SK-N-SH (cell line): ENCODE results near the gene XPOT. TPM values are rescaled to one million over a fixed set of nuclear protein-coding genes. Genes with fewer than 3 reads are reported as not detected.
"Not testable (repeated sequence)": the region's sequence is repeated elsewhere in the genome, so short reads cannot be mapped to it uniquely, and the experiment has no call there.

Experiments
- CTCF ChIA-PET: fragments of 300-600, 350-600 bp; formaldehyde crosslinking; extraction: SDS; loops from one replicate; lab custom pipeline; 2021; lab: Yijun Ruan, JAX
- POLR2A ChIA-PET: fragments of 350-600 bp; sonication (Branson Sonifier 250); formaldehyde crosslinking; extraction: SDS; loops from one replicate; lab custom pipeline; 2020; ENCODE audit warnings: antibody characterized with exemption, inconsistent platforms; lab: Yijun Ruan, JAX
- DNase-seq: peaks from one replicate; pipeline ENCODE4 v3.0.0; 2012
- H2AFZ ChIP-seq: fragments of 200-600 bp; sonication (generic); 2 replicates; pipeline ENCODE4 v1.8.1; 2016; ENCODE audit warnings: antibody characterized with exemption, mild to moderate bottlenecking, low read depth
- H3F3A ChIP-seq: fragments of 200-600 bp; sonication (generic); replicated peaks from 2 replicates; pipeline ENCODE3; 2016; ENCODE audit warnings: antibody characterized with exemption, mild to moderate bottlenecking; ENCODE audit not compliant: insufficient read depth
- H3K27ac ChIP-seq, 2 experiments: fragments of 200-500 bp in 1 of 2; fragments of 200-600 bp in 1 of 2; sonication (Bioruptor generic) in 1 of 2; sonication (generic), shearing (Covaris generic) in 1 of 2; 2 replicates each; pipeline versions ENCODE4 v1.5.1 to v1.6.1; 2014 to 2016; ENCODE audit warnings: low read depth in 2 of 2, inconsistent platforms in 1 of 2, low read length in 1 of 2, mild to moderate bottlenecking in 1 of 2, mixed read lengths in 1 of 2
- H3K27me3 ChIP-seq: fragments of 200-600 bp; sonication (generic), shearing (Covaris generic); 2 replicates; pipeline ENCODE4 v1.6.1; 2016; ENCODE audit warnings: mixed run types; ENCODE audit not compliant: insufficient read depth
- H3K36me3 ChIP-seq, 2 experiments: fragments of 200-500 bp in 1 of 2; fragments of 200-600 bp in 1 of 2; sonication (Bioruptor generic) in 1 of 2; sonication (generic) in 1 of 2; replicated peaks in 1 of 2; 2 replicates each; pipeline versions ENCODE3 to v1.5.1; 2014 to 2016; ENCODE audit warnings: low read length in 1 of 2, mild to moderate bottlenecking in 1 of 2; ENCODE audit not compliant: insufficient read depth in 2 of 2, control insufficient read depth in 1 of 2
- H3K4me1 ChIP-seq, 2 experiments: fragments of 200-500 bp in 1 of 2; fragments of 200-600 bp in 1 of 2; sonication (Bioruptor generic) in 1 of 2; sonication (generic), shearing (Covaris generic) in 1 of 2; 2 replicates each; pipeline versions ENCODE4 v1.5.1 to v1.6.1; 2014 to 2016; ENCODE audit warnings: low read depth in 1 of 2, low read length in 1 of 2, mixed run types in 1 of 2; ENCODE audit not compliant: insufficient read depth in 2 of 2, control insufficient read depth in 1 of 2
- H3K4me2 ChIP-seq: fragments of 200-600 bp; sonication (generic), shearing (Covaris generic); 2 replicates; pipeline ENCODE4 v1.6.1; 2017; ENCODE audit warnings: mixed run types
- H3K4me3 ChIP-seq, 2 experiments: fragments of 200-500 bp in 1 of 2; fragments of 200-600 bp in 1 of 2; sonication (Bioruptor generic) in 1 of 2; sonication (generic), shearing (Covaris generic) in 1 of 2; 2 replicates each; pipeline versions ENCODE4 v1.5.1 to v1.8.1; 2014 to 2016; ENCODE audit warnings: low read depth in 2 of 2, inconsistent platforms in 1 of 2, low read length in 1 of 2, mild to moderate bottlenecking in 1 of 2, mixed read lengths in 1 of 2, moderate library complexity in 1 of 2
- H3K79me2 ChIP-seq: fragments of 200-600 bp; sonication (generic); 2 replicates; pipeline ENCODE4 v1.8.1; 2017; ENCODE audit warnings: mild to moderate bottlenecking; ENCODE audit not compliant: insufficient read depth
- H3K9ac ChIP-seq: fragments of 200-600 bp; sonication (generic); 2 replicates; pipeline ENCODE4 v1.6.1; 2017; ENCODE audit warnings: mixed run types
- H3K9me2 ChIP-seq: fragments of 200-600 bp; sonication (generic); 2 replicates; pipeline ENCODE4 v1.6.1; 2017; ENCODE audit warnings: mixed run types
- H3K9me3 ChIP-seq: fragments of 200-600 bp; sonication (generic); 2 replicates; pipeline ENCODE4 v1.6.1; 2017; ENCODE audit warnings: mixed run types, mild to moderate bottlenecking, moderate library complexity
- H4K20me1 ChIP-seq: fragments of 200-600 bp; sonication (generic); 2 replicates; pipeline ENCODE4 v1.6.1; 2017; ENCODE audit warnings: mild to moderate bottlenecking, mixed run types; ENCODE audit not compliant: insufficient read depth
- CHD2 ChIP-seq: fragments of 150-350 bp; IDR thresholded peaks from 2 replicates; pipeline ENCODE4 v1.6.1; 2018; ENCODE audit warnings: low read length; ENCODE audit not compliant: partially characterized antibody
- GABPA ChIP-seq: IDR thresholded peaks from 2 replicates; pipeline ENCODE4 v1.4.0; 2012; ENCODE audit warnings: low read depth, mild to moderate bottlenecking
- MEF2A ChIP-seq: IDR thresholded peaks from 2 replicates; pipeline ENCODE4 v1.4.0; 2012; ENCODE audit warnings: low read depth, borderline replicate concordance
- RAD21 ChIP-seq: IDR thresholded peaks from 2 replicates; pipeline ENCODE4 v1.6.1; 2012; ENCODE audit warnings: mild to moderate bottlenecking, low read length
- RCOR1 ChIP-seq: fragments of 150-350 bp; IDR thresholded peaks from 2 replicates; pipeline ENCODE4 v1.6.1; 2017; ENCODE audit warnings: antibody characterized with exemption, low read length
- RFX5 ChIP-seq: IDR thresholded peaks from 2 replicates; pipeline ENCODE4 v1.6.1; 2012; ENCODE audit warnings: mild to moderate bottlenecking, improper control_type of control experiment, low read length
- SIN3A ChIP-seq: IDR thresholded peaks from 2 replicates; pipeline ENCODE4 v1.6.1; 2012; ENCODE audit warnings: low read depth, mild to moderate bottlenecking, low read length, moderate library complexity, borderline replicate concordance
- TAF1 ChIP-seq: IDR thresholded peaks from 2 replicates; pipeline ENCODE4 v1.6.1; 2012; ENCODE audit warnings: low read depth, mild to moderate bottlenecking, low read length, moderate library complexity, borderline replicate concordance
- YY1 ChIP-seq: IDR thresholded peaks from 2 replicates; pipeline ENCODE4 v1.4.0; 2012; ENCODE audit warnings: low read depth, mild to moderate bottlenecking
- WGBS: methylation state at CpG from one replicate; pipeline ENCODE4 v1.1.6; 2017; ENCODE audit warnings: low lambda C conversion rate; 5-methylcytosine and 5-hydroxymethylcytosine counted together
- polyA plus RNA-seq, 3 experiments: library from polyadenylated mRNA; depleted of rRNA; stranded (reverse); fragments of >200 nt; gene quantifications; 2 replicates each; pipeline ENCODE4 v1.2.3, GENCODE V29; 2012
- TF ChIP-seq, protein P1 (sequence below): IDR thresholded peaks from 2 replicates; pipeline ENCODE4 v1.4.0; 2012; ENCODE audit warnings: low read depth, borderline replicate concordance
- TF ChIP-seq, protein P2 (sequence below): fragments of 150-350 bp; IDR thresholded peaks from 2 replicates; pipeline ENCODE4 v1.6.1; 2016; ENCODE audit warnings: mild to moderate bottlenecking, low read depth, low read length

The XPOT gene
- polyA plus RNA-seq, 1 of the 3 experiments (the other 2 are of a cell fraction): 25.6 TPM

DNA sequence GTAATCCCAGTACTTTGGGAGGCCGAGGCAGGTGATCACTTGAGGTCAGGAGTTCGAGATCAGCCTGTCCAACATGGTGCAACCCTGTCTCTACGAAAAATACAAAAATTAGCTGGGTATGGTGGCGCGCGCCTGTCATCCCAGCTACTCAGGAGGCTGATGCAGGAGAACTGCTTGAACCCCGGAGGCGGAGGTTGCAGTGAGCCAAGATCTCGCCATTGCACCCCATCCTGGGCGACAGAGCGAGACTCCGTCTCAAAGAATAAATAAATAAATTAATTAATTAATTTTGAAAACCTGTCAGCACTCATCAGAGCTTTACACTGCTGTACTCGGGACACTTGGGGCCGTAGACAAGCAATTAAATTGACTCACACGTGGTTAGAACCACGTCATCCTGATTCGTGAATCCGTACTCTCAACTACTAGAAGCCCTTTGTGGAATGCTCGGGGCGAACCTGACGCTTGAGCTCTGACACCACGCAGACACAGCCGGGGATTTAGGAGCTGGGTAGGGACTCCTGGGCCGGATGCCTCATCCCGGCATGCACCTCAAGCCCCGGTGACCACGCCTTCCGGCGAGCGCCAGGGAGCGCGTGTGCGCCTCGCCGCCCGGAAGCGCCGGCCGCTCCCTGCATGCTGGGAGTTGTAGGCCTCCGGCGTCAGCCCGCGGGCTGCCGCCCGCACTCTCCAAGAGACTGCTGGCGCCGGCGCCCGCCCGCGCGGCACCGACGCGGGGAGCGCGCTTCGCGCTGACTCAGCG, at the start of gene XPOT (continued):
- TF ChIP-seq, protein P1, sequence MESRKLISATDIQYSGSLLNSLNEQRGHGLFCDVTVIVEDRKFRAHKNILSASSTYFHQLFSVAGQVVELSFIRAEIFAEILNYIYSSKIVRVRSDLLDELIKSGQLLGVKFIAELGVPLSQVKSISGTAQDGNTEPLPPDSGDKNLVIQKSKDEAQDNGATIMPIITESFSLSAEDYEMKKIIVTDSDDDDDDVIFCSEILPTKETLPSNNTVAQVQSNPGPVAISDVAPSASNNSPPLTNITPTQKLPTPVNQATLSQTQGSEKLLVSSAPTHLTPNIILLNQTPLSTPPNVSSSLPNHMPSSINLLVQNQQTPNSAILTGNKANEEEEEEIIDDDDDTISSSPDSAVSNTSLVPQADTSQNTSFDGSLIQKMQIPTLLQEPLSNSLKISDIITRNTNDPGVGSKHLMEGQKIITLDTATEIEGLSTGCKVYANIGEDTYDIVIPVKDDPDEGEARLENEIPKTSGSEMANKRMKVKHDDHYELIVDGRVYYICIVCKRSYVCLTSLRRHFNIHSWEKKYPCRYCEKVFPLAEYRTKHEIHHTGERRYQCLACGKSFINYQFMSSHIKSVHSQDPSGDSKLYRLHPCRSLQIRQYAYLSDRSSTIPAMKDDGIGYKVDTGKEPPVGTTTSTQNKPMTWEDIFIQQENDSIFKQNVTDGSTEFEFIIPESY: no peak
- TF ChIP-seq GABPA (peak; percentile 81), RFX5 (peak; percentile 44; the same call in 1 of the 2 replicates), MEF2A (no peak), CHD2 (peak; percentile 79)
- TF ChIP-seq, all 33 proteins: peak for 13

DNA sequence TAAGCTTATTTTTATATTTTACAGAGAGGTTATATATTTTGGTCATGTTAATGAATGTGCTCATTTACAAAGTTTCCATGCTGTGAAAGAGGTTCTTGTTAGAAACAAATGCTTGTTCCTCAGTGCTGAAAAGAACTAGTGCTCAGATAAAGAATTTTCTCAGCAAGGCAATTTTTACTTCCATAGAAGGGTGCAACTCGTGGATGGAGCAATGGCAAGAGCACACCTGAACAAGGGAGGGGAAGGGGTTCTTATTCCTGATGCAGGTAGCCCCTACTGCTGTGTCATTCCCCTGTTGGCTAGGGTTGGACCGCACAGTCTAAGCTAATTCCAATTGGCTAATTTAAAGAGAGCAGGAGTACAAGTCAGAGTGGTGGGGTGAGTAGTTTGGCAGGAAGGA, 48.0 kb upstream of the XPOT start:
- H3K9me2 ChIP-seq, H3K4me3 ChIP-seq, DNase-seq, CTCF ChIA-PET, H3F3A ChIP-seq, H2AFZ ChIP-seq, H3K79me2 ChIP-seq, H3K27me3 ChIP-seq, H3K27ac ChIP-seq, POLR2A ChIA-PET, H3K4me2 ChIP-seq, H3K4me1 ChIP-seq, H3K9ac ChIP-seq, H3K9me3 ChIP-seq, H4K20me1 ChIP-seq, H3K36me3 ChIP-seq: not testable (repeated sequence)
- 42% methylated on average over 2 of the region's 2 CpGs for WGBS

DNA sequence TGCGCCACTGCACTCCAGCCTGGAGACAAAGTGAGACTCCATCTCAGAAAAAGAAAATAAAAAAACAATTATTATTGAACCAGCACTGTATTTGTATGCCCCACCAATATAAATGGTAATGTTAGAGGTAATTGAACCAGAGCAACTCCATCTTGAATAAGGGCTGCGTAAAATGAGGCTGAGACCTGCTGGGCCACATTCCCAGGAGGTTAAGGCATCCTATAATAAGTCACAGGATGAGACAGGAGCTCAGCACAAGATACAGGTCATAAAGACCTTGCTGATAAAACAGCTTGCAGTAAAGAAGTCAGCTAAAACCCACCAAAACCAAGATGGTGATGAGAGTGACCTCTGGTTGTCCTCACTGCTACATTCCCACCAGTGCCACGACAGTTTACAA, 43.0 kb upstream of the XPOT start:
- H3K27me3 ChIP-seq, H3K9ac ChIP-seq, H3K27ac ChIP-seq, H3F3A ChIP-seq, H2AFZ ChIP-seq, CTCF ChIA-PET, H3K4me2 ChIP-seq, DNase-seq, H3K9me2 ChIP-seq, POLR2A ChIA-PET, H3K4me3 ChIP-seq, H3K79me2 ChIP-seq, H3K4me1 ChIP-seq, H4K20me1 ChIP-seq, H3K9me3 ChIP-seq, H3K36me3 ChIP-seq: not testable (repeated sequence)
- WGBS: 65% methylated on average over 3 of the region's 3 CpGs

DNA sequence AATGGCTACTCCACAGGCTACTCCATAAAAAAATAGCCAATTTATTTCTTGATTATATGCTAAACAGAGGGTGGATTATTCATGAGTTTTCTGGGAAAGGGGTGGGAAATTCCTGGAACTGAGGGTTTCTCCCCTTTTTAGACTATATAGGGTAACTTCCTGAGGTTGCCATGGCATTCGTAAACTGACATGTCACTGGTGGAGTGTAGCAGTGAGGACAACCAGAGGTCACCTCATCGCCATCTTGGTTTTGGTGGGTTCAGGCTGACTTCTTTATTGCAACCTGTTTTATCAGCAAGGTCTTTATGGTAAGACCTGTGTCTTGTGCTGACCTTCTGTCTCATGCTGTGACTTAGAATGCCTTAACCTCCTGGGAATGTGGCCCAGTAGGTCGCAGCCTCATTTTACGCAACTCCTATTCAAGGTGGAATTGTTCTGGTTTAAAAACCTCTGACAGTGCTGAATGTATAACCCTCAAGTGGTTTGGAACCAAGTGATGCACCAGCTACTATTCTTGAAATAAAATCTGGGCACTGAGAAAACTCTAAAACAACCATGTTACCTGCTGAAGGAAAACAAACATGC, 41.4 kb upstream of the XPOT start:
- Histone ChIP-seq H3F3A (no peaks in the 10 kb centered on the region), H3K9me3 (no peaks in the 10 kb centered on the region), H3K36me3 (no peaks in the 10 kb centered on the region), H3K9me2 (no peaks in the 10 kb centered on the region), H3K9ac (no peak overlapping the region), H3K4me1 (no peaks in the 10 kb centered on the region), H3K27ac (no peak overlapping the region), H3K4me3 (no peak overlapping the region), H3K27me3 (no peaks in the 10 kb centered on the region), H3K79me2 (no peaks in the 10 kb centered on the region), H3K4me2 (no peak overlapping the region), H4K20me1 (no peaks in the 10 kb centered on the region), H2AFZ (no peak overlapping the region)
- DNase-seq: no peak
- TF ChIP-seq, protein P2, sequence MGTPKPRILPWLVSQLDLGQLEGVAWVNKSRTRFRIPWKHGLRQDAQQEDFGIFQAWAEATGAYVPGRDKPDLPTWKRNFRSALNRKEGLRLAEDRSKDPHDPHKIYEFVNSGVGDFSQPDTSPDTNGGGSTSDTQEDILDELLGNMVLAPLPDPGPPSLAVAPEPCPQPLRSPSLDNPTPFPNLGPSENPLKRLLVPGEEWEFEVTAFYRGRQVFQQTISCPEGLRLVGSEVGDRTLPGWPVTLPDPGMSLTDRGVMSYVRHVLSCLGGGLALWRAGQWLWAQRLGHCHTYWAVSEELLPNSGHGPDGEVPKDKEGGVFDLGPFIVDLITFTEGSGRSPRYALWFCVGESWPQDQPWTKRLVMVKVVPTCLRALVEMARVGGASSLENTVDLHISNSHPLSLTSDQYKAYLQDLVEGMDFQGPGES: no peak
- no peak for TF ChIP-seq SIN3A
- TF ChIP-seq RAD21: no peak
- TF ChIP-seq GABPA: no peak
- no peak for TF ChIP-seq YY1
- no peak for TF ChIP-seq RCOR1
- TF ChIP-seq TAF1: no peak
- CTCF ChIA-PET: no interaction called here
- WGBS: 76% methylated on average over 4 of the region's 4 CpGs
- POLR2A ChIA-PET: no interaction called here
